HG02623 (cell line): ENCODE data around the gene RUNDC3A.
"Not testable (repeated sequence)": the region's sequence is repeated elsewhere in the genome, so short reads cannot be mapped to it uniquely, and the experiment has no call there.

Experiments used
- ATAC-seq: cut with Tn5 transposase; IDR thresholded peaks from one replicate; pipeline ENCODE4 v1.9.1; 2021; ENCODE audit warnings: moderate library complexity; ENCODE audit not compliant: unreplicated experiment

RUNDC3A gene

DNA sequence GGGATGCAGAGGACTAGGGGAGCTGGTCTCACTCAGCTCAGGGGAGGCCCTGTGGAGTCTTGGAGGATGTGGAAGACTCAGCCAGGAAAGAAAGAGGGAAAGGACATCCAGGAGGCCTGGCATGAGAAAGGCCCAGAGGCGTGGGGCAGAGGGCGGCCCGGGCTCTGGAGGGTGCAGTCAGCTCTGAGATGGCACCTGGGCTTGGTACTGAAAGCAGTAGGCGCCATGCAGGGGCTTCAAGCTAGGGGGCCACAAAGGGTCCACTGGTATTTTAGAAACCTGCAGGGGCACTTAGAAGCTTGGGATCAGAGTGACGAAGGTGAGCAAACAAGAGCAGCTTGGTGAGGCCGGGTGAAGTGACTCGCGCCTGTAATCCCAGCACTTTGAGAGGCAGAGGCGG, 49.7 kb downstream of the RUNDC3A start:
- no peak for ATAC-seq

DNA sequence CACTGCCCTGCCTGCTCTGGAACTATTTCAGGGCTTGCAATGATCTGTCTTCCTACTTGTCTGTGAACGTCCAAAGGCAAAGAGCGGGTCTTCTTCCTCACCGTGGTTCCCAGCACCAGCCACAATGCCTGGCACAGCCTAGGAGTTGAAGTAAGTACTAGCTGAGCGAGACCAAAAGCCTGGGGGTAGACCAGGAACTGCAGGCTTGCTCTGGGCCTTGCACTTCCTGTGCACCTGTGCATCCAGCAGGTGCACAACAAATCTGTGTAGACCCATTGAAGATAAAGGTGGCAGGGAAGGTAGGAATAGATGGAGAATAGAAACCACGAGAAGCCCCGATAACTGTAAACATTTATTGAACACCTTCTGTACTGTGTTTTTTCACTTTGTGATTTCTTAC, 50.6 kb downstream of the RUNDC3A start:
- no peak for ATAC-seq

DNA sequence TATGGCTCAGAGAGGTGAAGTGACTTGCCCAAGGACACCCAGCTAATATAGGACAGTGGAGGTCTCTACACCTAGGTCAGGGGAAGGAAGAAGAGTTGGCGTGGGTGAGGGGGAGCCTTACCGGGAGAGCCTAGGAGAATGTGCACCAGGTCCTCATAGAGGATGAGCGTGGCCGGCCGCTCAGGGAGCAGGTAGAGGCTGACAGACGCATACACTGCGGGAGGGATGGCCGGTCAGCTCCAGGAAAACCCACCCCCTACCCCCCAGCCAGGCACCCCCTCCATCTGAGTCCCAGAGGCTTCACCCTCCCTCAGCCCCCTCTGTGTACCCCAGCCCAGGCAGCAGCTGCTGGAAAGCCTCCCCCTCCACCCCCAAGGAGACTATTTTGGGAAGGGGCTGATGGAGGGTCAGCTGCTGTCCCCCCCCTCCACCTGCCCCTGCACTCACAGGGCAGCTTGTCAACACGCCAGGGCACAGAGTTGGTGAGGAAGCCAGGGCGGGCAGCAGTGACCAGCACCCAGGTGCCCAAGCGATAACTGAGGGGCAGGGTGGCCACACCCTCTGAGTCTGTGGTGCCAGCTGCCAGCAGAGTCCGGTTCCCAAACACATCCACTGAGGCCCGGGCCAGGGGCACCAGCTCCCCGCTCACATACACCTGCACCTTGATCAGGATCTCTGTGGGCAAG, 51.2 kb downstream of the RUNDC3A start:
- ATAC-seq, result no peak

DNA sequence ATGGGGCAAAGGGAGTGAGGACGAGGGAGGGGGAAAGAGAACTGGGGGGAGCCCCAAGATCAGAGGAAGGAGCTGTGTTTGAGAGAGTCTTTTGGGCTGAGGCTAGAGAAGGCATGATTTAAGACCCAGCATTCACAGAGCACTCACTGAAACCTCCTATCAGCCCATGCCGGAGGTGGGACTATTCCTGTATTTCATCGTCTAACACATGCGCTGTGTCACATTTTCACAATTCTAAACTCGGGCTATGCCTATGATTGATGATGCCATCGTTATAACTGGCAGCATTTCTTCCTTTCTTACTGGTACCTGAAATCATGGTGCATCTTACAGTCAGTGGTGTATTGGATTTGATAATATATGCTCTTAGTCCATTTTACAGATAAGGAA, 51.7 kb downstream of the RUNDC3A start:
- ATAC-seq, result no peak

DNA sequence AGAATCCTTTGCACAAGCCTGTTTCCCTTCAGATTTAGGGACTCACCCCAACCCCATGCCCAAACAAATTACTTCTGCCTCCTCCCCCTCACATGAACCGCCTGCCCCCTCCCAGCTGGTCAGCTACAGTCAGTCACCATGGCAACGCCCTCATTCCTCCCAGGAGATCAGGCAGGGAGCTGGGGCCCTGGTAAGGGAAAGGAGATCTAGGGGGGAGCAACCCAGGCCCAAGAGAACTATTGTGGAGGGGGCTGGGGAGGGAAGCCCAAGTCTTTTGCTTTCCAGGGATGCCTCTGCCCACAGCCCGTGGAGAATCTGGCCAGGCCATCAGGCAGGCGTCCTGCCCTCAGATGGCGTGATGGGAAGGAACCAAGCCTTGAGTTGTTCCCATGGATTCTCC, 52.4 kb downstream of the RUNDC3A start:
- ATAC-seq, result no peak

DNA sequence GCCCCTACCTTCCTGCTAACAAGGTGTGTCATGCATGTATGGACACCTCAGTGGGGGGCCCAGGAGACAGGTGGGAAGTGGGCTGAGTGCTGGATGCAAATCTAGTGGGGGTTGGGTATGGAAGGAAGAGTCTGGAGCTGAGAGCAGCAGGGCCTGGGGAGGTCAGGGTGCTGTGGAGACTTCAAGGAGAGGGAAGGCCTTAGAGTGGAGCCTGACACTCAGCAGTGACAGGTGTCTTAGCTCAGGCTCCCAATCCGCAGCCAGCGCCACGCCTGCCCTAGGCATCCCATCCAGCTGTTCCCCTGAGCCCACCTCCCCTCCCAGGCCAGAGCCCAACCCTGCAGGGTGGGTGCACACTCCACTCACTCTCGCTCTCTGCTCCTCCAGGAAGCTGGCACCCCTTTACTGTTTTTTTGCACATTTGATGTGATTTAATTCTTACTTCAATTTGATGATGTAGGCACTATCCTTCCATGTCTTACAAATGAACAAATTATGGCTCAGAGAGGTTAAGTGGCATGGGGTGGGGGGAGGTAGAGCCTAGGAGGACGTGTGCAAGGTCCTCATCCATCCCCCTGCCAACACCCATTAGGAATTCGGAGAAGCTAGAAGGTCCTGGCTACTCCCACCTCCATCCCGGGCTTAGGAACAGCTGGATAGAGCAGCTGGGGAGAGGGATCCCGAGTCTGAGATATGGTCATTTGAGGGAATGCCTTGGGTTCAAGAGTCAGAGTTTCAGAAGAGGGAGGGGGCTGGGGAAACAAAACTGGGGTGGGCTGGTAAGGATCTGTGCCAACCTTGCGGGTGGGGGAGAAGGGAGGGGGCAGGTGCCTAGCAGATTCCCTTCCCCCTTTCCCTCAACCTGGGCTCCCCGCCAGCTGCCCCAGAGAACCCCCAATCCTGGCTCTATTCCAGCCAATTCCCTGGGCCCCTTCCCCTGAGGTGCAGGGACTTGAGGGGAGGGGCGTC, 53.2 kb downstream of the RUNDC3A start:
- no peak for ATAC-seq

DNA sequence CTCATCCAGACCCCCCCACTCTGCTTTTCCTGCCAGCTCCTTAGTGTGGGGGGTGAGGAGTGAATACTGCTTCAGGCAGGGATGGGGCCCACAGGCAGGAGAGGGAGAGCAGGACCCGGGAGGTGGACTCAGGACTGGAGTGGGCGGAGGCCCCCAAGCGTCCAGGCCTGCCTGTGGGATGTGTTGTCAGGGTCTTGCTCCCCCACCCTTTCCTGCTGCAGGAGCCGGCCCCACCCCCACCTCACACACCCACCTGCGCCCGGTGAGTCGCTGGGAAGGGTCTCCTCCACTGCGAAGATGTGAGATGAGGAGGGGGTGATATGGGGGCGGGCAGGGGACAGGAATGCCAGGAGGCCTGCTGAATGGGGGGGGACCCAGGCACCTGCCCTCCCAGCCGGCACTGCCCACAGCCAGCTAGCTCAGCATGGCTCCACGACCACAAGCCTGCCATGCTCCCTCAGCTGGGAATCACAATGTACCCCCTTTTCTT, 54.1 kb downstream of the RUNDC3A start:
- no peak for ATAC-seq

DNA sequence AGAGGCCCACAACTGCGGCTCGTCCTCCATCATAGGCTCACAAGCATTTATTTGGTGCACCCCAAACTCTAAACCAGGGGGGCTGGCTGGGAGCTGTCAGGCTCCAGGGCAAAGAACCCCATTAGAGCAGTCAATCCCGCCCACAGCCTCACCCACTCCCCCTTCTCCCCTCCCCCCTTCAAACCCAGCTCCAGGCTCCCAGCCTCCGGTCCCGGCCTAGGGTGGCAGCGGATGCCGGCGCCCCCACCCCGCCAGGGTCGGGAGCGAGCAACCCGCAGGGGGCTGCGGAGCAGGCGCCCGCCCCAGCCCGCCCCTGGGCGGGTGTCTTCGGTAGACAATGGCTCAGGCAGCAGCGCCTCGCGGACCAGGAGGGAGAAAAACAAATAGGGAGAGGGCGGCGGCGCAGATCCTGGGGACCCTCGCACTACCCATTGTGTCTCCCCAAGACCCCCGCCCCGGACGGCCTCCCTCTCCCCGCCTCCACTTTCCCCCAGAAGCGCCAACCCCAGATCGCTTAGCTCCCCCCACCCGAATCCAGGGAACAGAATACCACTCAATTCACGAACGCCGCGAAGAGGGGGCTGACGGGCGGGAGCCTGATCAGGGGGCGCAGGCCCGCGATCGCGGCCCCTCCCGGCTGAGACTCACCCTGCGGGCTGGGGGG, 54.7 kb downstream of the RUNDC3A start:
- no peak for ATAC-seq

DNA sequence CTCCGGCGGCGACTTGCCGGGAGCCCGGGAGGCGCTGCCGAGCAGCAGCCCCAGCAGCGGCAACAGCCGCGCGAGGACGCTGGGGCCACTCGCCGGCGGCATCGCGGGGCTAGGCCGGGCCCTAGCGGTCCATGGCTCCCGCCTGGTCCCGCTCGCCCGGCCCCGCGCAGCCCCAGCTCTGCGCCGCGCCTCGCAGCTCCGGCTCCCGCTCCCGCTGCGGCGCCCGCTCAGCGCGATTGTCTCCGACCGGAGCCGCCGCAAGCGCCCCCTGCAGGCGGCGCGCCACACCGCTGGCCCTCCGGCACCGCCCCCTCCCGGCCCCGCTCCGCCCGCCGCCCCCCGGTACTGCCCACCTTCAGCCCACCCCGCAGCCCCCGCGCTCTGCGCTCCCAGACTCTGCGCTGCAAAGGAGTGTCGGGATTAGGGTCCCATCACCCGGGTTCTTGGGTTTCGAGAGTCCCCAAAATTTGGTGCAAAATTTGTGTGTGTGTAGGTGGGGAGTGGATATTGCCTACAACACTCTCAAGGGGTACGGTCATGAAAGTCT, 55.3 kb downstream of the RUNDC3A start, which contains the start of gene FAM171A2:
Gene FAM171A2, minus strand, starts transcription at position 241 of the 547 bp plus-strand sequence. Its CDS starts 139 bp downstream, at position 102.
- no peak for ATAC-seq

DNA sequence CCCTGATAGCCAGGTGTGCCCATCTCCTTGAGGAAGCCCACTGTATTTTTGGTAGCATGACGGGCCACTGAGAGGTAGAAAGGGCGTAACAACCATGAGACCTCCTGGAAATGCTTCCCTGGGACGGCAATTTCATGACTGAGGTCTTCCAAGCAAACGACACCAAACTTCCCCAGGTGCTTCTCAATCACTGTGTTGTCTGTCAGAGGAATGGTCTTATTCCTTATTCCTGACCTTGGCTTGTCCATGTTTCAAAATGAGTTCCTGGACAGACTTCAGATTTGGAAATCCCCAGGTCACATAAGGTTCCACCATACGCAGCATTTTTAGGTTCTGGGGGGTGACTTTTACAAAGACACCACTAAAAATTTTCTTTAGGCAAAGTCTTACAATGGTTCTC, 56.6 kb downstream of the RUNDC3A start:
- not testable (repeated sequence) for ATAC-seq

DNA sequence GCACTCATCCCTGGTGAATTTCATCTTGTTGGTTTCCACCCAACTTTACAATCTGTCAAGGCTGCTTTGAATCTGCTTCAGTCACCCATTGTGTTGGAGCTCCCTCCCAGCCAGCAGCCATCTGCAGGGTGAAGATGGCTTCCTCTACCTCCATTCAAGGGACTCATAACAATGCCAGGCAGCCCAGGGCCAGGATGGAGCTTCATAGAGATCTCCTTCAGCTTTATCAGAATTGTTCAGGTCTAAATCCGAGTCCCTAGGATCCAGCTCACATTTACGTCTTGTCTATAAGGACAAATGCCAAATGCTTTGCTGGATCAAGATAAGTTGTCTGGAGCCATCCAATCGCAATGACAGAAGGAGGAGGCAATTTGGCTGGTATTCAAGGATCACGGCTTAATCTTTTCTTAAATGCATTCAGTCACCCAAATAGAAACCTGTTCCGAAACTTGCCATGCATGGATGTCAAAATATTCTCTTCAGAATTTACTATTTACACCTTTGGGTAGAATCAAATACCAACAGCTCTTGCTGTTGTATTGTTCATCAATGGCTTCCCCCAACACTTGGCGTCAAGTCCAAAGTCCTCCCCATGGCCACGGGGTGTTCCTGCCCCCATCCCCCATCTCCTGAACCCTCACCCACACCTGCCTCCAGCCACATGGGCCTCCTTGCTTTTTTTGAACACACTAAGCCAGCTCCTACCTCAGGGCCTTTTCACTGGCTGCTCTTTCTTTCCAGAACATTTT, 59.0 kb downstream of the RUNDC3A start:
- no peak for ATAC-seq
